ENCODE measurements around the gene ACTR3C. TPM values are rescaled to one million over a fixed set of nuclear protein-coding genes. Genes with fewer than 3 reads are reported as not detected.

ACTR3C gene
- total RNA-seq, 2 donors from 2014 or later, result 0.92 TPM; not detected in 1

GRCh38 chr7:150340875-150341262, 17.5 kb upstream of the ACTR3C start:
- Mint-ChIP-seq H3K4me3 (peak overlapping the region; percentile 64), H3K9me3 (peaks cover 16% of the 10 kb centered on the region), H3K27ac (no peak overlapping the region), H3K27me3 (ENCODE audit: insufficient read depth) (peaks cover 40% of the 10 kb centered on the region), H3K4me1 (peaks cover 18% of the 10 kb centered on the region), H3K36me3 (ENCODE audit: low read depth) (peaks cover 6% of the 10 kb centered on the region)
- peaks cover 5% of the 10 kb centered on the region for H3K4me1 ChIP-seq (ENCODE audit: control insufficient read depth, insufficient read depth, low read length)
- peaks cover 18% of the 10 kb centered on the region for H3K9me3 ChIP-seq (ENCODE audit: control insufficient read depth, low read length)
- DNase-seq, result peak; percentile 58
- peaks cover 27% of the 10 kb centered on the region for H3K27me3 ChIP-seq (ENCODE audit: control insufficient read depth, insufficient read depth, low read length, poor library complexity, severe bottlenecking)
- peak overlapping the region; percentile 76 for H3K4me3 ChIP-seq (ENCODE audit: low read length)
- peak overlapping the region; percentile 38 for H3K9ac ChIP-seq (ENCODE audit: extremely low read depth, low read length, poor library complexity, severe bottlenecking)
- no peak overlapping the region for H3K27ac ChIP-seq (ENCODE audit: low read depth, low read length)
- H3K36me3 ChIP-seq (ENCODE audit: control insufficient read depth, insufficient read depth, low read length), result no peaks in the 10 kb centered on the region
- TF ChIP-seq CTCF (conservative IDR thresholded peaks at IDR 0.05), result no peak
- 5 to 6% methylated on average over 7 to 29 of the region's 29 CpGs for WGBS, 2 experiments (ENCODE audit: insufficient coverage in 1 of 2, insufficient read length in 1 of 2)

- Mint-ChIP-seq H3K36me3 (ENCODE audit: low read depth) (peaks cover 6% of the 10 kb centered on the region), H3K4me3 (peak overlapping the region; percentile 64), H3K27ac (no peak overlapping the region), H3K4me1 (peaks cover 25% of the 10 kb centered on the region), H3K27me3 (ENCODE audit: insufficient read depth) (peaks cover 40% of the 10 kb centered on the region), H3K9me3 (peaks cover 16% of the 10 kb centered on the region)
- no peak overlapping the region for H3K9ac ChIP-seq (ENCODE audit: extremely low read depth, low read length, poor library complexity, severe bottlenecking)
- no peaks in the 10 kb centered on the region for H3K36me3 ChIP-seq (ENCODE audit: control insufficient read depth, insufficient read depth, low read length)
- H3K4me3 ChIP-seq (ENCODE audit: low read length), result peak overlapping the region; percentile 76
- H3K27me3 ChIP-seq (ENCODE audit: control insufficient read depth, insufficient read depth, low read length, poor library complexity, severe bottlenecking), result peaks cover 27% of the 10 kb centered on the region
- peaks cover 17% of the 10 kb centered on the region for H3K9me3 ChIP-seq (ENCODE audit: control insufficient read depth, low read length)
- peaks cover 5% of the 10 kb centered on the region for H3K4me1 ChIP-seq (ENCODE audit: control insufficient read depth, insufficient read depth, low read length)
- WGBS, 2 experiments (ENCODE audit: insufficient coverage in 1 of 2, insufficient read length in 1 of 2), result 22 to 26% methylated on average over 15 to 39 of the region's 39 CpGs
- TF ChIP-seq CTCF (conservative IDR thresholded peaks at IDR 0.05), result no peak
- DNase-seq, result peak; percentile 77
- no peak overlapping the region for H3K27ac ChIP-seq (ENCODE audit: low read depth, low read length)
These were observed 16.8 kb upstream of the ACTR3C start for GRCh38 chr7:150340024-150340749.

GRCh38 chr7:150339409-150339809, 16.1 kb upstream of the ACTR3C start:
- peaks cover 27% of the 10 kb centered on the region for H3K27me3 ChIP-seq (ENCODE audit: control insufficient read depth, insufficient read depth, low read length, poor library complexity, severe bottlenecking)
- peaks cover 10% of the 10 kb centered on the region for H3K9me3 ChIP-seq (ENCODE audit: control insufficient read depth, low read length)
- Mint-ChIP-seq H3K36me3 (ENCODE audit: low read depth) (peaks cover 6% of the 10 kb centered on the region), H3K4me3 (peak overlapping the region; percentile 64), H3K27ac (no peak overlapping the region), H3K27me3 (ENCODE audit: insufficient read depth) (peaks cover 40% of the 10 kb centered on the region), H3K4me1 (peaks cover 28% of the 10 kb centered on the region), H3K9me3 (peaks cover 9% of the 10 kb centered on the region)
- H3K9ac ChIP-seq (ENCODE audit: extremely low read depth, low read length, poor library complexity, severe bottlenecking), result no peak overlapping the region
- no peak overlapping the region for H3K4me3 ChIP-seq (ENCODE audit: low read length)
- peaks cover 5% of the 10 kb centered on the region for H3K4me1 ChIP-seq (ENCODE audit: control insufficient read depth, insufficient read depth, low read length)
- WGBS, 2 experiments (ENCODE audit: insufficient coverage in 1 of 2, insufficient read length in 1 of 2), result 82 to 89% methylated on average over 4 to 9 of the region's 9 CpGs
- no peak for TF ChIP-seq CTCF (conservative IDR thresholded peaks at IDR 0.05)
- no peak overlapping the region for H3K27ac ChIP-seq (ENCODE audit: low read depth, low read length)
- peak; percentile 44 for DNase-seq
- H3K36me3 ChIP-seq (ENCODE audit: control insufficient read depth, insufficient read depth, low read length), result no peaks in the 10 kb centered on the region

Data from endodermal cell (in vitro differentiated cells).